Measurements from ENCODE around the gene PHF2.

Gene PHF2

GRCh38 chr9:93566408-93567270, 9.7 kb upstream of the PHF2 start:
- DNase-seq (ENCODE audit: low read depth): peak; percentile 97
- TF ChIP-seq, protein P1, sequence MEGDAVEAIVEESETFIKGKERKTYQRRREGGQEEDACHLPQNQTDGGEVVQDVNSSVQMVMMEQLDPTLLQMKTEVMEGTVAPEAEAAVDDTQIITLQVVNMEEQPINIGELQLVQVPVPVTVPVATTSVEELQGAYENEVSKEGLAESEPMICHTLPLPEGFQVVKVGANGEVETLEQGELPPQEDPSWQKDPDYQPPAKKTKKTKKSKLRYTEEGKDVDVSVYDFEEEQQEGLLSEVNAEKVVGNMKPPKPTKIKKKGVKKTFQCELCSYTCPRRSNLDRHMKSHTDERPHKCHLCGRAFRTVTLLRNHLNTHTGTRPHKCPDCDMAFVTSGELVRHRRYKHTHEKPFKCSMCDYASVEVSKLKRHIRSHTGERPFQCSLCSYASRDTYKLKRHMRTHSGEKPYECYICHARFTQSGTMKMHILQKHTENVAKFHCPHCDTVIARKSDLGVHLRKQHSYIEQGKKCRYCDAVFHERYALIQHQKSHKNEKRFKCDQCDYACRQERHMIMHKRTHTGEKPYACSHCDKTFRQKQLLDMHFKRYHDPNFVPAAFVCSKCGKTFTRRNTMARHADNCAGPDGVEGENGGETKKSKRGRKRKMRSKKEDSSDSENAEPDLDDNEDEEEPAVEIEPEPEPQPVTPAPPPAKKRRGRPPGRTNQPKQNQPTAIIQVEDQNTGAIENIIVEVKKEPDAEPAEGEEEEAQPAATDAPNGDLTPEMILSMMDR (IDR thresholded peaks at IDR 0.05; ENCODE audit: low read length, missing control alignments): peak; percentile 81
- H3K4me3 ChIP-seq (replicated peaks; ENCODE audit: low read depth, low read length): peak overlapping the region; percentile 65

- DNase-seq (ENCODE audit: low read depth): no peak
- H3K4me3 ChIP-seq (replicated peaks; ENCODE audit: low read depth, low read length): peak overlapping the region; percentile 65
- TF ChIP-seq, protein P1 (IDR thresholded peaks at IDR 0.05; ENCODE audit: low read length, missing control alignments): no peak
Measured at GRCh38 chr9:93567271-93567959, 9.0 kb upstream of the PHF2 start.

DNA sequence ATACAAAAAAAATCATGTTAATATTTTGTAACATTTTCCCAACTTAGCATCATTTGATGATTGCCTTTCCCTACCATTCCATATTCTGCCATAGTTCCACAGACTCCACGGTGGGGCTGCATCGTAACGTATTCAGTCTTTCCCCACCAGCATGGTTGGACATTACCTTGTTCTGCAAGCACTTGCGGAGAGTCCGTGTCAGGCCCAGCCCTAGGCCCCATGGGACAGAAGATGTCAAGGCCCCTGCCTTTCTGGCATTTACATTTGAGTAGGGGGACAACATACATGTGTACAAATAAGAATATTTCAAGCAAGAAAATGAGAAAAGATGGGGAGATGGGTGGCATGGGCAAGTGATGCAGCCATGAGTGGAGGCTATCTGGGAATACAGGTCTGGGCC, 8.2 kb upstream of the PHF2 start:
- no peak for DNase-seq (ENCODE audit: low read depth)
- TF ChIP-seq, protein P1 (IDR thresholded peaks at IDR 0.05; ENCODE audit: low read length, missing control alignments): no peak
- H3K4me3 ChIP-seq (replicated peaks; ENCODE audit: low read depth, low read length): no peak overlapping the region

DNA sequence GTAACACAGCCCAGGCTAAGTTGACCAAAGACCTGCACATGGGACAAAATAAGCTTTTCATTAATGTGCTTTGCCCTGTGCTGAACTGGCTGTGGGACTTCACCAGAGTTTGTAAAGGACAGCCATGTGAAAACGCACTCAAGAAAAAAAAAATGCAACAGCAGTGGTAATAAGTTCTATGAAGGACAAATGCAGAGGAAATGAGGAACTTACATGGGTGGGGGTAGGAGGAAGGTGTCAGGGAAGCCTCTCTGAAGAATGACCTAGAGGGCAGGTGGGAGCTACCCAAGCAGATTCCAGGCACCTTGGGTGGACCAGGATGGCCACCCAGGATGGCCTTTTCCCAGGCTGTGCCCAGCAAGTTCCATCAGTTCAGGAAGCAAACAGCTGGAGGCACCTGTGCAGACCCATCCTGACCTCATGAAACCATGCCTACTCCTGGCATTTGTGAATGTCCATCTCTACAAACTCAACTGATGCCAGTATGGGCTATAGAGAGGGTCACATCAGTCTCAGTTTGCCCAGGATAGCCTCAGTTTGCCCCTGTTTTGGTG, 6.7 kb upstream of the PHF2 start:
- DNase-seq (ENCODE audit: low read depth): no peak
- H3K4me3 ChIP-seq (replicated peaks; ENCODE audit: low read depth, low read length): no peak overlapping the region
- TF ChIP-seq, protein P1 (IDR thresholded peaks at IDR 0.05; ENCODE audit: low read length, missing control alignments): no peak

- no peak for DNase-seq (ENCODE audit: low read depth)
- no peak overlapping the region for H3K4me3 ChIP-seq (replicated peaks; ENCODE audit: low read depth, low read length)
- TF ChIP-seq, protein P1 (IDR thresholded peaks at IDR 0.05; ENCODE audit: low read length, missing control alignments): no peak
Measured at GRCh38 chr9:93572221-93572620, 4.2 kb upstream of the PHF2 start.

GRCh38 chr9:93572636-93573515, 3.5 kb upstream of the PHF2 start:
- no peak for DNase-seq (ENCODE audit: low read depth)
- TF ChIP-seq, protein P1 (IDR thresholded peaks at IDR 0.05; ENCODE audit: low read length, missing control alignments): no peak
- H3K4me3 ChIP-seq (replicated peaks; ENCODE audit: low read depth, low read length): no peak overlapping the region

All from fibroblast of pulmonary artery (primary cell).